HL-60/S4 (cell line): ENCODE measurements around the gene IL25.
"Not testable (repeated sequence)": the region's sequence is repeated elsewhere in the genome, so short reads cannot be mapped to it uniquely, and the experiment has no call there.

Source experiments
- in situ Hi-C: fragments of 300-500 bp; cut with MboI; formaldehyde crosslinking; loops from 2 replicates; pipeline ENCODE4 v1.14.3; 2022; ENCODE audit warnings: low sequenced_read_pairs

IL25 gene

DNA sequence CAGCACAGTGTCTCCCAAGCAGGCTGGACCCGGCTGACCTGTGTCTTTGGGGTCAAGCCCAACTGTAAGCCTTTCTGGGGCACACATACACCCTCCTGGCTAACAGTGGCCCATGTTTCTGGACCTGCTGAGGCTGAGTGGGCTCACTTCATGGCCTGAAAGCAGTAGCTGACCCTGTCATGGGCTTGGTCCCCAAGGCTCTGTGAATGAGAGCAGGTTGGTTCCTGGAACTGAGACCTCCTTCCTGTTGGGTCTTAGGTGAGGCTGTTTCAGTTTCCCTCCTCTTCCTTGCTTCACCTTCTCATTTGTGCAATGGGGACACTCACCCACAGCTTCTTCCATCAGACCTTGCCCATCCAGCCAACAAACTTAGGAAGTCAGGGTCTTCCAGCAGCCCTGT is 744 bp upstream of the IL25 start:
- in situ Hi-C loops: no loop called here

DNA sequence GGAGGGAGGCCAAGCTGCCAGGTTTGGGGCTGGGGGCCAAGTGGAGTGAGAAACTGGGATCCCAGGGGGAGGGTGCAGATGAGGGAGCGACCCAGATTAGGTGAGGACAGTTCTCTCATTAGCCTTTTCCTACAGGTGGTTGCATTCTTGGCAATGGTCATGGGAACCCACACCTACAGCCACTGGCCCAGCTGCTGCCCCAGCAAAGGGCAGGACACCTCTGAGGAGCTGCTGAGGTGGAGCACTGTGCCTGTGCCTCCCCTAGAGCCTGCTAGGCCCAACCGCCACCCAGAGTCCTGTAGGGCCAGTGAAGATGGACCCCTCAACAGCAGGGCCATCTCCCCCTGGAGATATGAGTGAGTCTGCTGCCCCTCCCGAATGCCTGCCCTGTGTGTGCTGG is 432 bp downstream of the IL25 start:
- in situ Hi-C loops: no loop called here

DNA sequence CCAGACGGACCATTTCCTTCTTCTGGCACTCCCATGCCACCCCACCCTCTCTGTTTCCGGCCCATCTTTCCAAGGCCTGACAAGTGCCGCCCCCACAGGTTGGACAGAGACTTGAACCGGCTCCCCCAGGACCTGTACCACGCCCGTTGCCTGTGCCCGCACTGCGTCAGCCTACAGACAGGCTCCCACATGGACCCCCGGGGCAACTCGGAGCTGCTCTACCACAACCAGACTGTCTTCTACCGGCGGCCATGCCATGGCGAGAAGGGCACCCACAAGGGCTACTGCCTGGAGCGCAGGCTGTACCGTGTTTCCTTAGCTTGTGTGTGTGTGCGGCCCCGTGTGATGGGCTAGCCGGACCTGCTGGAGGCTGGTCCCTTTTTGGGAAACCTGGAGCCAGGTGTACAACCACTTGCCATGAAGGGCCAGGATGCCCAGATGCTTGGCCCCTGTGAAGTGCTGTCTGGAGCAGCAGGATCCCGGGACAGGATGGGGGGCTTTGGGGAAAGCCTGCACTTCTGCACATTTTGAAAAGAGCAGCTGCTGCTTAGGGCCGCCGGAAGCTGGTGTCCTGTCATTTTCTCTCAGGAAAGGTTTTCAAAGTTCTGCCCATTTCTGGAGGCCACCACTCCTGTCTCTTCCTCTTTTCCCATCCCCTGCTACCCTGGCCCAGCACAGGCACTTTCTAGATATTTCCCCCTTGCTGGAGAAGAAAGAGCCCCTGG is 3.1 kb downstream of the IL25 start:
- in situ Hi-C loops: no loop called here

DNA sequence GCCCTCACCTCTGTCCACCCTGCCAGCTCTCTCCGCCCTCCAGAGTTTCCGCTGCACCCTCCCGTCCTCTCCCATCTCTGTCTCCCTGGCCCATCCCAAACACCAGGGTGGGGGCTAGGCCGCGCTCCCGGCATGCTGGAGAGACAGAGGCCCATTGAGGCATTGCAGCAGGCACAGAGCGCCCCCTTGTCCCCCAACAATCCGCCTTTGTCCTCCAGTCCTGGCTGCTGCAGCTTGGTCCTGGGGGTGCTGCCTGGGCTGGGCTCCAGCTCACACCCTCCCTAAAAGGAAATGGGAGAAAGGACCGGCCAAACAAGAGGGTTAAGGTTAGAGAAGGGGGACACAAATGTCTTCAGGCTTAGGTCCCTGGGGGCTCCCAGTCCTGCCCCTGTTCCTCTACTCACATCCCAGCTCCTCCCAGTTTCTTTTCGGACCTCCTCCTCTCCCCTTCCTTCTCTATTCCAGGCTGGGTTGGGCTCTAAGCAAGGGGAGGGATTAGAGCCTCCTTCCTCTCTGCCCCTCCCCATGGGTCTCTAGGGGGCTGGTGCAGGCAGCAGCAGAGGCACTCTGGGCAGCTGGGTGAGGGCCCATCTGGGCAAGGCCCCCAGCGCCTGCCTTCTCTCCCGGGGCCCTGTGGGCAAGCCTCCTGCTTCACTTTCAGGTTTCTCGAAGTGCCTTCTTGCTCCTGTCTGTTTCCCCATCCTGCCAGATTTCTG is 4.0 kb downstream of the IL25 start, which contains the start of gene CMTM5:
Gene CMTM5, plus strand, starts transcription at position 565 of the 716 bp plus-strand sequence. CDS start 206 bp downstream, outside the sequence.
- in situ Hi-C loops: no loop called here

DNA sequence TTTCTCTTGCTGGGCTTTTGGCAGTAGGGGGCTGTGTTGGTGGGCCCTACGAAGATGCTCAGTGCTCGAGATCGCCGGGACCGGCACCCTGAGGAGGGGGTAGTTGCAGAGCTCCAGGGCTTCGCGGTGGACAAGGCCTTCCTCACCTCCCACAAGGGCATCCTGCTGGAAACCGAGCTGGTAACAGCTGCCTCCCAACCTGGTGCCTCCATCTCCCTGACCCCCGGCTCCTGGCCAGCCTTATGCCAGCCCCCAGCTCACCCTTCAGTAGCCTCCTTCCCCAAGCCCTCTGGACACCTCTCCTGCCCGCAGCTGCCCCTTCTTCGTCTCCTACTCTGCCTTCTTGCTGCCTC is 4.6 kb downstream of the IL25 start:
- in situ Hi-C loops: no loop called here

DNA sequence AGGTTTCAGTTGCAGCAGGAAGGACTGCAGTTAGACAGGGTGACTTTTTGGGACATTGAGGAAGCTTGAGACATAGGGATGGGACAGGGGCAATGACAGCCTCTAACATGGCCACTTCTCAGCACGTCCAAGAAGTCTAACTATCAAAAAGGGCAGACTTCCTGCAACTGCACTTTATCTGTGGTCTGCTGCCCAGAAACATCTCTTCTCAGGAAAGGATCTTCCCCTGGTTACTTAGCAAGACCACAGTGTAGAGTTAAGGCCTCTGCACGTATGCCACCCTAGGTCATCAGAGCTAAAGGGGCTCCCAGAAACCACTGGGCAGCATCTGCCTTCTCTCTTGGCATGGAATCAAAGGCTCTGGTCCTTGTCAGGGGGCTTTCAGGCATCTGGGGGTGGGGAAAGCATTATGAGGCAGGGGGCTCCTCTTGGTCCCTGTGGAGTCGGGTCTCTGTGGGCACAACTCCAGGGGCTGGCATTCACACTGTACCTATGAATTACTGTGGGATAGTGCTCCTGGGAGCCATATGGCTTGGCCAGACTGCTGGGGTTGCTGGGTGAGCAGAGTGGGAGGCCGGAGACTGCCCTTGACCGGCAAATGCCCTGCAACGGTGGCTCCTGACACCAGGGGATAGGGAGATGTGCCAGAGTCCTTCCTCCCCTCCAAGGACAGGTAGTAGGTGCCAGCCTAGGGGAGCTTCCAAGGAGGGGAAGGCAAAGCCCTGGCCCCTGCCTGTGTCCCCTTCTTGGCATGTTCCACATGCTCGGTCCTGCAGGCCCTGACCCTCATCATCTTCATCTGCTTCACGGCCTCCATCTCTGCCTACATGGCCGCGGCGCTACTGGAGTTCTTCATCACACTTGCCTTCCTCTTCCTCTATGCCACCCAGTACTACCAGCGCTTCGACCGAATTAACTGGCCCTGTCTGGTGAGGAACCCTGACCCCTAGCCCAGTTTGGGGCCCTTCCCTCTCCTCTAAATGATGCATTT is 5.3 kb downstream of the IL25 start:
- in situ Hi-C loops: no loop called here

DNA sequence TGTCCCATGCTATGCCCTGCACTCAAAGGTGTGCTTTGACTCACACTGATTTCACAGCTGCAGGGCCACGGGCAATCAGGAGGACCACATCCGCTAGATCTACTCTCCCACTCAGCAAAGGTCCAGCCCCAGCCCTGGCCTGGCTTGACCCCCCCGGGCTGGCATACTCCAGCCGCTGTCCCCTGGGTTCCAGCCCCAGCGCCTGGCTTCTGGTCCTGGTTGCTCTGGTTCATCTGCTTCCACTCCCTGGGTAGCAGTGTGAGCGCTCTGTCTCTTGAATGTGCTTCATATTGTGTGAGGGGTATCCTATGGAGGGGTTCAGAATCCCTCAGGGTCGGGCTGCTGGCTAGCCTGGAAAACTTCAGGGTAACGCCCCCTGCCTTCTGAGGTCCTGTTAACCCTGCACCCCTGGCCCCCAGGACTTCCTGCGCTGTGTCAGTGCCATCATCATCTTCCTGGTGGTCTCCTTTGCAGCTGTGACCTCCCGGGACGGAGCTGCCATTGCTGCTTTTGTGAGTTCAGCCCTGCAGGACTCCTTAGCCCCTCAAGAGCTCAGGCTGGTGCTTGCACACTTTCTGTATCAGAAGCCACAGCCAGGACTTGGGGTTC is 6.1 kb downstream of the IL25 start:
- in situ Hi-C loops: no loop called here

DNA sequence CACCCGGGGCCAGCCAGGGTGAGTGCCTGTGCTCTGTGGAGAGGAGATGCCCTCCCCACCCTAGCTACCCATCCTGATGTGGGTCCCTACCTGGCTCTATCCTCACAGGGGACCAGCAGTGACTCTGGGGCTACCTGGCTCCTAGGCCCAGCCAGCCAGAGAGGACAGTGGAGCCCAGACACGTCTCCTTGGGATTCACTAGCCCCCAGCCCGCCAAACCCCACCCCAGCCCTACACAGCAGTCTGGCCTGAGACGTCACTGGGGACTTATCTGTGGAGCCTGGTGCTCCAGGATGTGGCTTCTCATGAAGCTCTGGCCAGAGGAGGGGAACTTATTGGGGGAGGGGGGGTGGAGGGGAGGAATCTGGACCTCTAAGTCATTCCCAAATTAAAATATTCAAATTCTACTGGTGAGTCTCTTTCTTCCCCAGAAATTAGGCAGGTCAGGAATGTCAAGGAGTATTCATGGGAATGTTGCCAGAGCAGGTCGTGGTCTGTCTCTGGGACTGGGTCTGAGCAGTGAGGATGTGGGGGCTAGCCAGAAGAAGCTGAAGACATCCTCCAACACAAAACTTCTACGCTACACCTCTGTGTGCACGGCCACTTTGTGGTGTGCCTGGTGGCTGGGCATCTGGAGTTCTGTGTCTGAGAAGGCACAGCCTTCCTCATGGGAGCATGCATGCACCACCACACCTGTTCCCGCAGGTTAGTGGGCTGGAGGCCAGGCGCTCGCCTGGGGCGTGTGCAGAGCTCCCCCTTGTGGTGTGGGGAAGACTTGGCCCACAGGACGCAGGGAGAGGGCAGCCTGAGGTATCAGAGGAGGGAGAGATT is 7.0 kb downstream of the IL25 start:
- in situ Hi-C loops: no loop called here

DNA sequence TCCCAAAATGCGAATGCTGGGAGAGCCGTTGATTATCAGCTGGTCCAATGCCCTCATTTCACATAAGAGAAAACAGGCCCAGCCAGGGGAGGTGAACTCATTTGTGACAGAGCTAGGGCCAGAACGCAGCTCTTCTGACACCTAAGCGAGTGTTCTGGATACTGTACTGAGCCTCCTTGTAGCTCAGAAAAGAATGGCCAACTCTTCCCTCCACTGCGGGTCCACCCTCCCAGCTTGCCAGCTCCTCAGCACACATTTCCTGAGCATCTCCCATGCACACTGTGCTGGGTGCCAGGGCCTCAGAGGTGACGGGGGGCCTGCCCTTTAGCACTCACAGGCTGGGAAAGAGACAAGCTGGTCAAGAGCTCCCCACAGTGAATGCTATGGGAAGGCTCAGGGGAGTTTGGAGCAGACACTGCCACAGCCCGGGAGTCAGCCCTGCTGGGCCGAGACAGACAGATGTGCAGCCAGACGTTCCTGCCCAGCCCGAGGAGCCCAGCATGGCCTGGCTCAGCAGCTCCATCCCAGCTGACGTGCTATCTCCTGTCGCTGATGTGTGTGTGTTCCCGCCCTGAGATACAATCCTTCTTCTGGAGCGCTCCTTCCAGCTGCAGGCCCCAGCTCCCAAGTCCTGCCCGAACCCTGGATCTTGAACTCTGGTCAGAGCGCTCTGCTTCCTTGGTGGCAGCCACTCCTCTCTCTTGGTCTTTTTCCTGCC is 7.7 kb downstream of the IL25 start:
- in situ Hi-C loops: no loop called here

DNA sequence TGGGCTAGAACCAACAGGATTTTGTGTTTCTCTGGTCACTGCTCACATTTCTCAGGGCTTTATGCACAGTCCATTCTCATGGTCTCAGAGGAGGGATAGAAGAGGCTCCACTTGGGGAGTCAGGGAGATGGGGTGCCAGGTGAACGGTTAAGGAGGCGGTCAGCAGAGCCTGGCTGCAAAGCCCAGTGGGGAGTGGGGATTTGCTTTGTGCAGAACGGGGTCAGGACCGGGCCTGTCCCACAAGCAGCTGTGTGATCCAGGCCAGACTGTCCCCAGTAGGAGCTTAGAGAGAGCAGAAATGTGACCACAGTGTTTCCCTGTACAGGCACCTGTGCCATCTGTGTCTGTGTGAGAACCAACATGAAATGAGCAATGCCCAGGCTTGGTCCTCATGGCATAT is 8.4 kb downstream of the IL25 start:
- in situ Hi-C loops: no loop called here

DNA sequence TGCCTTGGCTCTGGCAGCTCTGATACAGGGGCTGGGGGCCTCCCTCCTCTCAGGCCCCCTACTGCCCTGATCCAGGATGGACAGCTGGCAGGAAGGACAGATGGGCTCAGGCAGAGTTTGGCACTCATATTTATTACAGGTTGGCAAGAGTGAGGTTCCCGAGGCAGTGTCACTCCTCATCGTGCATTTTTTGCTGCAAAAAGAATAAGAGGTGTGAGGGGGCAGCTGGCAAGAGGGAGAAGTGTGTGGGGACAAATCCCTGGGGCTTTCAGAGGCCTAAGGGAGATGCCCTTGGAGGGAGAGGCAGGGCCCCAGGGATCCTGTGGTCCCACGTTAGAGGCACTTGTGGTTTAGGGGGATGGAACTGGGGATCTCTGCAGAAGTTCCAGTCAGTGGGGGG is 9.3 kb downstream of the IL25 start:
- in situ Hi-C loops: no loop called here

DNA sequence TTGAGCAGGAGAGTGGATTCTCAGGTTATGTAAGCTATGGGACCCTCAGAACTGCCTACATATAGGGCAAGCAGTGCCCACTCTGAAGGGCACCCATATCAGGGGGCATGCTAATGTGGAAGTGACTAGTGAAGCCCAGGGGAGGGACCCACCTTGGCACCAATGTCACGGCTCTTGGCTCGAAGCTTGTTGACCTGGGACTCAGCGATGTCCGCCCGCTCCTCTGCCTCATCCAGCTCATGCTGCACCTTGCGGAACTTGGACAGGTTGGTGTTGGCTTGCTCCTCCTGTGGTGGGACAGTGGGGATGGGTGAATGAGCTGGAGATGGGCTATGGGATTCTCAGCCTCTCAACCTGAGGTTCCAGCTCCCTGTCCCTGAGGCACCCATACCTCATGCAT is 9.7 kb downstream of the IL25 start:
- in situ Hi-C loops: no loop called here

DNA sequence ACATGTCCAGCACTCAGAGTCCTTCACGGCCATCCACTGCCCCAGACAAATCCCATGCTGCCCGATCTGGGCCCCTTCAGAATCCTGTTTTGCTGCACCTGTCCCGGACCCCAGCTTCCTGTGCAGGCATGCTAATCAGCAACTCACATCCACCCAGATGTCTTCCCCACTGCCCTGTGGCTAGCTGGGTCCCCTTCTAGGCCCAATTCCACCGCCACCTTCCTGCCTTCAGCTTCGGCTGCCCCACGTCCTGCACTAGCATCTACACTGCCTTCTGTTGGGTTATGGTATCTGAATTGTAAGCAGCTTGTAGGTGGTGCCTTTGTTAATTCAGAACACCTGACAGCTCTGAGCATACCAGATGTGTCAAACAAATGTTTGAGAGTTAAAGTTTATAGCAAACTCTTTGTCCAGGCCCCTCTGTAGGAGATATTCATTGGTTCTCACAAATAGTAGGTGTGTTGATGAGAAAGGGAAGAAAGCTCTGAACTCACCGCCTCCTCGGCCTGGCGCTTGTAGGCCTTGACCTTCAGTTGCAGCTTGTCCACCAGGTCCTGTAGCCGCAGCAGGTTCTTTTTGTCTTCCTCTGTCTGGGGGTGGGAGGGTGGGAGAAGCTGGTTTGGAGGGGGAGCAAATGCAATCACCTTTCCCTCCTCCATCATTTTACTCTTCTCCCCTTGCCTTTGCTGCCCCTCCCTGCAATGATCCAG is 10.3 kb downstream of the IL25 start:
- in situ Hi-C loops: no loop called here

DNA sequence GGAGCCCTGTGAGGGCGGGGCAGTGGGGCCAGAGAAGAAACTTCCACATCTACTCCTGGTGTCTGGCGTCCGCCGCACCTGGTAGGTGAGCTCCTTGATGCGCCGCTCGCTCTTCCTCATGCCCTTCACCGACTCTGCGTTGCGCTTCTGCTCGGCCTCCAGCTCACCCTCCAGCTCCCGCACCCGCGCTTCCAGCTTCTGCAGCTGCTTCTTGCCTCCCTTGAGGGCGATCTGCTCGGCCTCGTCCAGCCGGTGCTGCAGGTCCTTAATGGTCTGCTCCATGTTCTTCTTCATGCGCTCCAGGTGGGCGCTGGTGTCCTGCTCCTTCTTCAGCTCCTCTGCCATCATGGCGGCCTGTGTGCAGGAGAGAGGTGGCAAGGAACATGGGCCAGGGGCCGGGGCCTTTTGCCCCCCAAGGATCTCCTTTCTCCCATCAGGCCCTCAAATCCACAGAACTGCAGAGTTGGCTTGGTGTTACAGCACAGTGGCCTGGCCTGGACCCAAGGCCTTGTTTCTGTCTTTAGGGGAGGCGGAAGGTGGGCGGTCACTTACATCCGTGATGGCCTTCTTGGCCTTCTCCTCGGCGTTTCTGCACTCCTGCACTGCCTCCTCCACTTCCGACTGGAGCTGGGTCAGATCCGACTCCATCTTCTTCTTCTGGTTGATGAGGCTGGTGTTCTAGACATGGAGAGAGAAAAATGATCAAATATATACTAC is 11.9 kb downstream of the IL25 start:
- in situ Hi-C loops: no loop called here

DNA sequence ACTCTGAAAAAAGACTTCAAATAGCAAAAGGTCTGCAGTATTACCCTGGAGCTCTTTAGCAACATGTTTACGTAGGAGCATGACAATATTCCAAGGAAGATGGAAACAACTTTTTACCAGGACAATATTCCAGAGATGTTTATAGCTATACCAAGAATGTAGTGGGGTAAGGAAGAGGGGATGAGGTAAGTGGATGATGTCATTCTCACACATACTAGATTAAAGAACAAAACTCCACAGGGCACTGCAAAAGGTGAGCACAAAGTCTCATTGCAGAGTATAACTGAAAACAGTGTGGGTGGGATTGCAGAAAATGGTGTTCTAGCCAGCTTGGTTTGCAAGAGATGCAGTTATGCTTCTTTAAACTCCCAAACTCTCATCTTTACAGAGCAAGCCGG is 12.6 kb downstream of the IL25 start:
- in situ Hi-C loops: no loop called here

DNA sequence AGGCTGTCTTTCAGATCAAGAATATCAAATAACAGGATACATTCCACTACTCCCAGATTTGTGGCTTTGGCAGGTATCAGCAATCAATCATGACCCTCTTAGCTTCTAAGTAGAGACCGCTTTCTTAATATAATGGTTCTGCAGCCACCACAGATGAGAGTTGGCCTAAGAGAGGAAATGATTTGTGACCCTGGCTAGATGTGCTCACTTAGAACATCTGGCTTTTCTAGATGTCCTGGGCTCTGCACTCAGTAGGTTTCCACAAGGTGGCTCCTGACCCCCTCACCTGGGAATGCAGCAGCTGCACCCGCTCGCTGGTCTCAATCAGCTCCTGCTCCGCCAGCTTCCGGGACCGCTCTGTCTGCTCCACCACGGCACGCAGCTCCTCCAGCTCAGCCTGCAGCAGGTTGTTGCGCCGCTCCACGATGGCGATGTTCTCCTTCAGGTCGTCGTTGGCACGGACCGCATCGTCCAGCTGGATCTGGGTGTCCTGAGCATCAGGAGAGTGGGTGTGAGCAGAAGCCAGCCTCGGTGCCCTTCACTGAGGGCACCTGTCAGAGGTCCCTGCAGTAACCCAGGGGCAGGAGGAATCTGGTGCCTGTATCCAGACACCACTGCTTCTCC is 13.1 kb downstream of the IL25 start:
- in situ Hi-C loops: no loop called here

DNA sequence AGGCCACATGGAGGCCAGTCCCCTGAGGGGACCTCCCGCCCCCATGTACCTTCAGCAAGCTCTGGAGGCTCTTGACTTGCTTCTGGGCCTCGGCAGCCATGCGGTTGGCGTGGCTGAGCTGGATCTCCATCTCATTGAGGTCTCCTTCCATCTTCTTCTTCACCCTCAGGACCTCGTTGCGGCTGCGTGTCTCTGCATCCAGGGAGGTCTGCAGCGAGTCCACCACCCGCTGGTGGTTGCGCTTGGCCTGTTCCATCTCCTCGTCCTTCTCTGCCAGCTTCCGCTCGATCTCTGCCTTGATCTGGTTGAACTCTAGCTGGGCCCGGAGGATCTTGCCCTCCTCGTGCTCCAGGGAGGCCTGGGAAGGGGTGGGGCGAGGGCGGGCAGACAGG is 13.7 kb downstream of the IL25 start:
- in situ Hi-C loops: not testable (repeated sequence)

DNA sequence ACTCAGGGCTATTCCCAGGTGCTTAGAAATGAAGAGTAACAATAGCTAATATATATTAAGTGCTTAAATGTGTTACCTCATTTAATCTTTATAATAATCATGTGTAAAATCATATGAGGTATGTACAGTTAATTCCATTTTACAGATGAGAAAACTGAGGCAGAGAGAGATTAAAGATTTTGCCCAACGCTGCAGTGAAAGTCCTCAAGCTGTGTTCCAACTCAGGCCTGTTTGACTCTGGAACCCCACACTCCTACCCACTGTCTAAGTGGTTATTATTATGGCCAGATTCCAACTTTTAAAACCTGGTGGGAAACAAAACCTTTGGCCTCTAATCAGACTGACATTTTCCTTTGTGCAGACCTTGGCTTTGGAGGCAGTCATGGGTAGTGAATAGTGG is 14.4 kb downstream of the IL25 start:
- in situ Hi-C loops: no loop called here
